ENCODE measurements around the gene SNX6. TPM values are rescaled to one million over a fixed set of nuclear protein-coding genes. Genes with fewer than 3 reads are reported as not detected.

The SNX6 gene
- total RNA-seq, 1 experiment from 2014 or later = 69.3 TPM

DNA sequence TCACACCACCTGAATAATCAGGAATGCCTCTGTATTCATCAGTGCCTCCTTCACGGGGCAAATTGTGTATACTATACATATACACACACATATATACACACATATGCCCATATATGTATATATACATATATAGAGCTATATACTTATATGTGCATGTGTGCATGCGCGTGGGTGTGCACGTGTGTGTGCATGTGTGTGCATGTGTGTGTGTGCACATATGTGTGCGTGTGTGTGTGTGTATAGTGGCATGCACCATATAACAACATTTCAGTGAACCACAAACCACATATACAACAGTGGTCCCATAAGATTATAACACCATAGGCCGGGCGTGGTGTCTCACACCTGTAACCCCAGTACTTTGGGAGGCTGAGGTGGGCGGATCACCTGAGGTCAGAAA lies 48.8 kb upstream of the SNX6 start:
- H3K4me1 ChIP-seq (ENCODE audit: insufficient read depth, low read length) = peaks cover 3% of the 10 kb centered on the region; the same call in 1 of the 2 replicates
- H3K27ac Mint-ChIP-seq = no peak overlapping the region
- no peak for TF ChIP-seq CTCF (conservative IDR thresholded peaks at IDR 0.05)
- WGBS (ENCODE audit: extremely low coverage, insufficient read length, low lambda C conversion rate) = no CpG with 5 or more reads among the region's 8 CpGs
- no peak overlapping the region for H2AK5ac ChIP-seq (ENCODE audit: insufficient read length, low read length)
- no peak overlapping the region for H2BK120ac ChIP-seq (ENCODE audit: low read depth, low read length, poor library complexity, severe bottlenecking)
- H3K9me3 ChIP-seq (ENCODE audit: control insufficient read depth, low read depth, low read length) = no peaks in the 10 kb centered on the region
- no peak overlapping the region for H2BK12ac ChIP-seq (ENCODE audit: insufficient read length, low read depth, low read length)
- no peak overlapping the region for H3K23ac ChIP-seq (ENCODE audit: insufficient read length, low read depth, low read length)
- no peak overlapping the region for H2BK15ac ChIP-seq (ENCODE audit: low read depth, low read length)
- no peaks in the 10 kb centered on the region for H3K79me2 ChIP-seq (ENCODE audit: insufficient read depth, low read length)
- no peaks in the 10 kb centered on the region for H3K23me2 ChIP-seq (ENCODE audit: insufficient read length, low read depth, low read length, poor library complexity, severe bottlenecking)
- no peak overlapping the region for H2BK5ac ChIP-seq (ENCODE audit: insufficient read length, low read length)
- no peak overlapping the region for H3K4me2 ChIP-seq (ENCODE audit: insufficient read depth, insufficient read length, low read length)
- no peak overlapping the region for H4K5ac ChIP-seq (ENCODE audit: insufficient read length, low read depth, low read length)
- no peak overlapping the region for H3T11ph ChIP-seq (ENCODE audit: low read length)
- H2BK20ac ChIP-seq (ENCODE audit: low read depth, low read length, poor library complexity, severe bottlenecking) = no peak overlapping the region
- peaks cover 13 to 14% of the 10 kb centered on the region in 2 experiments for H3K4me1 Mint-ChIP-seq
- H2AFZ ChIP-seq (ENCODE audit: low read length) = no peak overlapping the region
- no peak overlapping the region for H4K8ac ChIP-seq (replicated peaks; ENCODE audit: insufficient read length, low read depth, low read length)
- DNase-seq = no peak
- no peaks in the 10 kb centered on the region for H4K20me1 ChIP-seq (ENCODE audit: control insufficient read depth, insufficient read depth, insufficient read length)
- no peak overlapping the region for H3K18ac ChIP-seq (ENCODE audit: insufficient read length, low read depth, low read length)
- no peaks in the 10 kb centered on the region for H3K27me3 ChIP-seq (ENCODE audit: insufficient read depth, low read length)
- H3K79me1 ChIP-seq (ENCODE audit: insufficient read depth, low read depth, low read length, poor library complexity, severe bottlenecking) = no peaks in the 10 kb centered on the region
- no peak overlapping the region for H3K9ac ChIP-seq (ENCODE audit: extremely low read depth, insufficient read length, low read length)
- no peaks in the 10 kb centered on the region; a peak in 1 of 5 replicates for H3K9me3 Mint-ChIP-seq
- no peak overlapping the region for H4K91ac ChIP-seq (ENCODE audit: insufficient read length, low read depth, low read length)
- H3K14ac ChIP-seq (ENCODE audit: insufficient read depth, low read length) = no peak overlapping the region
- no peak overlapping the region for H3K56ac ChIP-seq (ENCODE audit: insufficient read length, low read depth, low read length)
- H3K4ac ChIP-seq (ENCODE audit: low read depth, low read length) = no peak overlapping the region
- no peak overlapping the region for H3K4me3 Mint-ChIP-seq
- H3K27ac ChIP-seq (ENCODE audit: insufficient read length, low read depth, low read length) = no peak overlapping the region
- no peaks in the 10 kb centered on the region for H3K27me3 Mint-ChIP-seq (ENCODE audit: low read depth)
- no peaks in the 10 kb centered on the region for H3K36me3 Mint-ChIP-seq (ENCODE audit: insufficient read depth in 1 of 3, low read depth in 3 of 3)

All from H9 (cell line).